Hepatic stellate cell (primary cell): ENCODE results near the gene CCDC13.

ENCODE experiments used
- DNase-seq: peaks from one replicate; pipeline ENCODE4 v3.0.0; 2011; ENCODE audit warnings: low spot score

Gene CCDC13

GRCh38 chr3:42752961-42753360 lies 20.1 kb downstream of the CCDC13 start:
- DNase-seq = no peak

- no peak for DNase-seq
These were observed 20.6 kb downstream of the CCDC13 start for GRCh38 chr3:42752441-42752840.

GRCh38 chr3:42751609-42752008 lies 21.4 kb downstream of the CCDC13 start:
- DNase-seq = no peak

GRCh38 chr3:42750834-42751233 lies 22.2 kb downstream of the CCDC13 start:
- DNase-seq = no peak

- peak; percentile 58 for DNase-seq
These were observed 23.3 kb downstream of the CCDC13 start for GRCh38 chr3:42749753-42750231.

GRCh38 chr3:42749025-42749752 lies 23.9 kb downstream of the CCDC13 start:
- no peak for DNase-seq

- DNase-seq = no peak
These were observed 25.5 kb downstream of the CCDC13 start for GRCh38 chr3:42747581-42747980.

GRCh38 chr3:42746455-42747450 lies 26.3 kb downstream of the CCDC13 start:
- no peak for DNase-seq

- no peak for DNase-seq
These were observed 27.1 kb downstream of the CCDC13 start for GRCh38 chr3:42745776-42746454.

- DNase-seq = no peak
These were observed 27.7 kb downstream of the CCDC13 start for GRCh38 chr3:42745291-42745745.

GRCh38 chr3:42743204-42743995 lies 29.7 kb downstream of the CCDC13 start:
- DNase-seq = no peak

- DNase-seq = no peak
These were observed 30.4 kb downstream of the CCDC13 start for GRCh38 chr3:42742688-42743087.

GRCh38 chr3:42742259-42742658 lies 30.8 kb downstream of the CCDC13 start:
- no peak for DNase-seq

GRCh38 chr3:42741796-42742195 lies 31.3 kb downstream of the CCDC13 start:
- DNase-seq = no peak

GRCh38 chr3:42739401-42740158 lies 33.5 kb downstream of the CCDC13 start:
- DNase-seq = no peak

- DNase-seq = no peak
These were observed 36.5 kb downstream of the CCDC13 start for GRCh38 chr3:42736531-42736930.

- DNase-seq = no peak
These were observed 37.0 kb downstream of the CCDC13 start for GRCh38 chr3:42736081-42736480.

GRCh38 chr3:42735615-42736014 lies 37.4 kb downstream of the CCDC13 start:
- no peak for DNase-seq

- no peak for DNase-seq
These were observed 38.0 kb downstream of the CCDC13 start for GRCh38 chr3:42735019-42735418.

GRCh38 chr3:42734263-42734860 lies 38.7 kb downstream of the CCDC13 start:
- no peak for DNase-seq
